ENCODE measurements around the gene RREB1.

RREB1 gene

GRCh38 chr6:7218406-7218988 lies 110.7 kb downstream of the RREB1 start:
- no peak for DNase-seq (ENCODE audit: low read depth)
- no peak for TF ChIP-seq CTCF (IDR thresholded peaks at IDR 0.05; ENCODE audit: control insufficient read depth, extremely low read depth, insufficient read depth)
- H3K4me3 ChIP-seq (ENCODE audit: low read depth, low read length), result no peak overlapping the region

- TF ChIP-seq CTCF (IDR thresholded peaks at IDR 0.05; ENCODE audit: control insufficient read depth, extremely low read depth, insufficient read depth), result no peak
- DNase-seq (ENCODE audit: low read depth), result no peak
- H3K4me3 ChIP-seq (ENCODE audit: low read depth, low read length), result no peak overlapping the region
Observed at GRCh38 chr6:7219310-7219709, 111.5 kb downstream of the RREB1 start.

- no peak overlapping the region for H3K4me3 ChIP-seq (ENCODE audit: low read depth, low read length)
- TF ChIP-seq CTCF (IDR thresholded peaks at IDR 0.05; ENCODE audit: control insufficient read depth, extremely low read depth, insufficient read depth), result no peak
- no peak for DNase-seq (ENCODE audit: low read depth)
Observed at GRCh38 chr6:7222197-7222596, 114.4 kb downstream of the RREB1 start.

- no peak for DNase-seq (ENCODE audit: low read depth)
- TF ChIP-seq CTCF (IDR thresholded peaks at IDR 0.05; ENCODE audit: control insufficient read depth, extremely low read depth, insufficient read depth), result no peak
- H3K4me3 ChIP-seq (ENCODE audit: low read depth, low read length), result no peak overlapping the region
Observed at GRCh38 chr6:7224731-7225130, 117.0 kb downstream of the RREB1 start.

- no peak for DNase-seq (ENCODE audit: low read depth)
- H3K4me3 ChIP-seq (ENCODE audit: low read depth, low read length), result no peak overlapping the region
- TF ChIP-seq CTCF (IDR thresholded peaks at IDR 0.05; ENCODE audit: control insufficient read depth, extremely low read depth, insufficient read depth), result no peak
Observed at GRCh38 chr6:7228662-7229375, 121.1 kb downstream of the RREB1 start.

GRCh38 chr6:7229376-7230326 lies 121.9 kb downstream of the RREB1 start:
- DNase-seq (ENCODE audit: low read depth), result no peak
- H3K4me3 ChIP-seq (ENCODE audit: low read depth, low read length), result no peak overlapping the region
- no peak for TF ChIP-seq CTCF (IDR thresholded peaks at IDR 0.05; ENCODE audit: control insufficient read depth, extremely low read depth, insufficient read depth)
